Mesendoderm (in vitro differentiated cells): ENCODE data around the gene DPM1.

Experiments used
- DNase-seq: peaks from one replicate; pipeline ENCODE4 v3.0.0; 2013
- H2AK5ac ChIP-seq: 2 replicates; pipeline ENCODE4 v1.6.1; 2013; ENCODE audit warnings: low read length, inconsistent platforms
- H2BK120ac ChIP-seq: 2 replicates; pipeline ENCODE4 v1.6.1; 2013; ENCODE audit warnings: low read depth, mild to moderate bottlenecking, low read length, moderate library complexity, mixed read lengths
- H2BK15ac ChIP-seq: replicated peaks from 2 replicates; pipeline ENCODE4 v1.6.1; 2013; ENCODE audit warnings: low read depth, mild to moderate bottlenecking, moderate library complexity
- H2BK5ac ChIP-seq: 2 replicates; pipeline ENCODE4 v1.6.1; 2013; ENCODE audit warnings: low read length, inconsistent platforms
- H3K18ac ChIP-seq: 2 replicates; pipeline ENCODE4 v1.6.1; 2013; ENCODE audit warnings: mild to moderate bottlenecking, low read length, mixed read lengths
- H3K23ac ChIP-seq: one replicate; pipeline ENCODE4 v1.6.1; 2013; ENCODE audit warnings: low read length
- H3K27ac ChIP-seq: 2 replicates; pipeline ENCODE4 v1.5.1; 2013; ENCODE audit warnings: low read depth, mild to moderate bottlenecking, inconsistent platforms, low read length, moderate library complexity
- H3K27me3 ChIP-seq: 2 replicates; pipeline ENCODE4 v1.6.1; 2013; ENCODE audit warnings: low read length, control low read depth, mild to moderate bottlenecking, inconsistent platforms; ENCODE audit not compliant: insufficient read depth, poor library complexity
- H3K36me3 ChIP-seq: 2 replicates; pipeline ENCODE4 v1.6.1; 2013; ENCODE audit warnings: low read length, inconsistent platforms; ENCODE audit not compliant: control insufficient read depth, insufficient read depth
- H3K4ac ChIP-seq: one replicate; pipeline ENCODE4 v1.6.1; 2013; ENCODE audit warnings: low read depth, mild to moderate bottlenecking, low read length, moderate library complexity
- H3K4me1 ChIP-seq: 2 replicates; pipeline ENCODE4 v1.6.1; 2013; ENCODE audit warnings: low read depth, low read length, inconsistent platforms; ENCODE audit not compliant: control insufficient read depth
- H3K4me2 ChIP-seq: 2 replicates; pipeline ENCODE4 v1.6.1; 2013; ENCODE audit warnings: low read length
- H3K4me3 ChIP-seq: 2 replicates; pipeline ENCODE4 v1.5.1; 2013; ENCODE audit warnings: mild to moderate bottlenecking, low read length
- H3K56ac ChIP-seq: one replicate; pipeline ENCODE4 v1.6.1; 2013; ENCODE audit warnings: low read length
- H3K79me1 ChIP-seq: 2 replicates; pipeline ENCODE4 v1.6.1; 2013; ENCODE audit warnings: low read length, inconsistent platforms
- H3K79me2 ChIP-seq: 2 replicates; pipeline ENCODE4 v1.6.1; 2013; ENCODE audit warnings: mild to moderate bottlenecking, low read length; ENCODE audit not compliant: control insufficient read depth, insufficient read depth
- H3K9ac ChIP-seq: 2 replicates; pipeline ENCODE4 v1.6.1; 2013; ENCODE audit warnings: low read length, inconsistent platforms
- H4K5ac ChIP-seq: one replicate; pipeline ENCODE4 v1.6.1; 2013; ENCODE audit warnings: low read length
- H4K8ac ChIP-seq: one replicate; pipeline ENCODE4 v1.6.1; 2013; ENCODE audit warnings: low read depth, mild to moderate bottlenecking, control low read depth, low read length, moderate library complexity
- WGBS: extraction: QIAGEN DNeasy Blood & Tissue Kit; methylation state at CpG from one replicate; pipeline ENCODE4 v1.1.7; 2013; ENCODE audit warnings: low lambda C conversion rate, missing lambda C conversion rate; ENCODE audit not compliant: insufficient coverage; ENCODE audit errors: extremely low coverage; 5-methylcytosine and 5-hydroxymethylcytosine counted together

DPM1 gene

GRCh38 chr20:51002633-51003032 lies 44.3 kb upstream of the DPM1 start:
- H2BK15ac ChIP-seq: no peak overlapping the region
- H3K27me3 ChIP-seq: no peaks in the 10 kb centered on the region
- H2BK5ac ChIP-seq: no peak overlapping the region
- no peak overlapping the region for H3K56ac ChIP-seq
- no peak for DNase-seq
- no peak overlapping the region for H3K18ac ChIP-seq
- no peak overlapping the region for H4K8ac ChIP-seq
- H3K4me1 ChIP-seq: no peaks in the 10 kb centered on the region
- no peak overlapping the region for H3K4me2 ChIP-seq
- H3K4ac ChIP-seq: no peak overlapping the region
- H3K79me2 ChIP-seq: no peaks in the 10 kb centered on the region
- H3K4me3 ChIP-seq: no peak overlapping the region
- H2BK120ac ChIP-seq: no peak overlapping the region
- peaks cover 20% of the 10 kb centered on the region for H3K36me3 ChIP-seq
- H3K27ac ChIP-seq: no peak overlapping the region
- H3K23ac ChIP-seq: no peak overlapping the region
- H4K5ac ChIP-seq: no peak overlapping the region
- no peak overlapping the region for H2AK5ac ChIP-seq
- no peak overlapping the region for H3K9ac ChIP-seq
- H3K79me1 ChIP-seq: no peaks in the 10 kb centered on the region
- no CpG with 5 or more reads among the region's 7 CpGs for WGBS

GRCh38 chr20:51001430-51002265 lies 43.3 kb upstream of the DPM1 start:
- Histone ChIP-seq H2BK120ac (no peak overlapping the region), H3K4me3 (no peak overlapping the region), H3K23ac (no peak overlapping the region), H3K18ac (no peak overlapping the region), H3K4me2 (no peak overlapping the region), H3K79me2 (no peaks in the 10 kb centered on the region), H3K4ac (no peak overlapping the region), H2AK5ac (no peak overlapping the region), H3K56ac (no peak overlapping the region), H2BK15ac (no peak overlapping the region), H3K27me3 (no peaks in the 10 kb centered on the region), H3K36me3 (peaks cover 18% of the 10 kb centered on the region), H3K4me1 (no peaks in the 10 kb centered on the region), H4K8ac (no peak overlapping the region), H3K79me1 (no peaks in the 10 kb centered on the region), H4K5ac (no peak overlapping the region), H3K27ac (no peak overlapping the region), H2BK5ac (no peak overlapping the region), H3K9ac (no peak overlapping the region)
- no peak for DNase-seq
- no CpG with 5 or more reads among the region's 20 CpGs for WGBS

GRCh38 chr20:50999355-50999754 lies 41.0 kb upstream of the DPM1 start:
- Histone ChIP-seq H3K23ac (no peak overlapping the region), H2AK5ac (no peak overlapping the region), H3K79me1 (no peaks in the 10 kb centered on the region), H4K5ac (no peak overlapping the region), H2BK5ac (no peak overlapping the region), H3K4ac (no peak overlapping the region), H4K8ac (no peak overlapping the region), H3K4me2 (no peak overlapping the region), H3K4me3 (no peak overlapping the region), H3K18ac (no peak overlapping the region), H3K9ac (no peak overlapping the region), H3K27ac (no peak overlapping the region), H3K27me3 (no peaks in the 10 kb centered on the region), H3K36me3 (peaks cover 12% of the 10 kb centered on the region), H2BK120ac (no peak overlapping the region), H2BK15ac (no peak overlapping the region), H3K56ac (no peak overlapping the region), H3K79me2 (no peaks in the 10 kb centered on the region), H3K4me1 (no peaks in the 10 kb centered on the region)
- DNase-seq: no peak
- no CpG with 5 or more reads among the region's 4 CpGs for WGBS

DNA sequence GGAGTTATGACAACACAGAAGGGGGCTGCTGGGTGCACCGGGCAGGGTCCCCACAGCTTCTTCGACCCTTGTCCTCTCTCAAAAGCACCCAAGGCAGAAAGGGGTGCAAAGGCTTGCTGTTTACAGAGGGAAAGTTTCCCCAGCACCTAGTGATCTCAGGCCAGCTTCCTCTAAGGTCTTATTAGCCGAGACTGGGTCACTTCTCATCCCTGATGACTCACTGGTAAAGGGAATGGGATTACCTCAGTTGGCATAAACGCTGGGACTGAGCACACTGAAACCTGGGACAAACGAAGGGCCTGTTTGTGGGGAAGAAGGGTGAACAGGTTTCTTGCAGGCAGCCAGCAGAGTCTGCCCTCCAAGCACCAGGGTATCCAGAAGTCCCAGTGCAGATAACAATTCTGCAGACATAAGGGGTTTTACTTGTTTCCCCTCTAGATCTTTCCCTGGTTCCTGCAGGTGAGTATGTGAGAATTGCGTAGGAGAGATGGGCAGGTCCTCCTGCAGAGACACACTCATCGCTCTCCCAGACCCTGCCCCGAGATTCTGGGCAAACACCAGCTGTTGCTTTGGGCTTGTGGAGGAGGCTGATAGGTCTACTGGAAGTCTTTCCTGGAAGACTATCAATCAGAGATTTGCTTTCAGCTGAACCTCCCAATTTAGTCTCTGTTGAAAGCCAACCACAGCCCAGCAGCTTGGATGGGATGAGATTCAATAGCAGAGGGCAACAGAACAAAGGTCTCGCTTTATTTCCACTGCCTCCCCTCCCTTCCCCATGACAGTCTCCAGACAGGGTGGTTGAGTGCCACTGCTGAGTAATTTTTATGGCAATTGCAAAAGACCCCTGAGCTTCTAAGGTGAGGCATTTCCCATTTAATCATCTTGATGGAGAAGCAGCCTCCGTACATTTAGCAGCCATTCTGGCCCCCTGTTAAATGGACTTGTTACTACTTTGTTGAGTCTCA lies 38.9 kb upstream of the DPM1 start:
- no peaks in the 10 kb centered on the region for H3K79me2 ChIP-seq
- H3K23ac ChIP-seq: no peak overlapping the region
- no peak overlapping the region for H4K5ac ChIP-seq
- no peak overlapping the region for H3K27ac ChIP-seq
- DNase-seq: no peak
- no peak overlapping the region for H3K4ac ChIP-seq
- H3K4me1 ChIP-seq: peaks cover 6% of the 10 kb centered on the region
- no peak overlapping the region for H3K9ac ChIP-seq
- peak overlapping the region; percentile 11 for H3K56ac ChIP-seq
- no CpG with 5 or more reads among the region's 10 CpGs for WGBS
- H2BK120ac ChIP-seq: no peak overlapping the region
- no peak overlapping the region for H3K4me2 ChIP-seq
- H3K79me1 ChIP-seq: no peaks in the 10 kb centered on the region
- H3K4me3 ChIP-seq: no peak overlapping the region
- H3K18ac ChIP-seq: no peak overlapping the region
- no peak overlapping the region for H4K8ac ChIP-seq
- no peak overlapping the region for H2AK5ac ChIP-seq
- no peak overlapping the region for H2BK15ac ChIP-seq
- no peak overlapping the region for H2BK5ac ChIP-seq
- no peaks in the 10 kb centered on the region for H3K27me3 ChIP-seq
- no peaks in the 10 kb centered on the region for H3K36me3 ChIP-seq

- Histone ChIP-seq H2BK15ac (no peak overlapping the region), H2BK120ac (no peak overlapping the region), H3K4me1 (peaks cover 8% of the 10 kb centered on the region), H3K36me3 (no peaks in the 10 kb centered on the region), H3K4me3 (no peak overlapping the region), H3K27me3 (no peaks in the 10 kb centered on the region), H4K5ac (no peak overlapping the region), H2BK5ac (no peak overlapping the region), H4K8ac (no peak overlapping the region), H3K79me2 (no peaks in the 10 kb centered on the region), H3K4me2 (no peak overlapping the region), H3K4ac (no peak overlapping the region), H3K27ac (no peak overlapping the region), H3K9ac (no peak overlapping the region), H3K79me1 (no peaks in the 10 kb centered on the region), H3K23ac (no peak overlapping the region), H3K56ac (no peak overlapping the region), H2AK5ac (no peak overlapping the region), H3K18ac (no peak overlapping the region)
- DNase-seq: no peak
- WGBS: no CpG with 5 or more reads among the region's 5 CpGs
Observed at GRCh38 chr20:50995506-50995905, 37.2 kb upstream of the DPM1 start.
